Motor neuron (in vitro differentiated cells): Measurements from ENCODE around the gene CLEC14A. TPM values are rescaled to one million over a fixed set of nuclear protein-coding genes. Genes with fewer than 3 reads are reported as not detected.

Experiments used
- ATAC-seq, 8 experiments: fragments of 200-7000 bp; cut with Tn5 transposase; replicated peaks in 6 of 8; 2 replicates each; pipeline ENCODE4 v1.8.0; 2021; ENCODE audit warnings: mild to moderate bottlenecking in 8 of 8, moderate library complexity in 8 of 8
- H3K27ac ChIP-seq, 2 donors: fragments of 250-450 bp; sonication (Bioruptor Pico); 2 replicates each; pipeline ENCODE4 v1.9.0; 2021; ENCODE audit warnings: antibody characterized with exemption in 2 of 2, mild to moderate bottlenecking in 2 of 2, moderate library complexity in 1 of 2
- H3K4me1 ChIP-seq, 2 donors: fragments of 250-450 bp; sonication (Bioruptor Pico); replicated peaks in 1 of 2; 2 replicates each; pipeline ENCODE4 v1.6.1; 2021; ENCODE audit warnings: antibody characterized with exemption in 2 of 2, mild to moderate bottlenecking in 2 of 2, moderate library complexity in 1 of 2
- H3K4me3 ChIP-seq, 5 donors: fragments of 250-450 bp; sonication (Bioruptor Pico); 2 replicates each; pipeline ENCODE4 v1.9.0; 2021; ENCODE audit warnings: antibody characterized with exemption in 5 of 5, mild to moderate bottlenecking in 5 of 5, moderate library complexity in 4 of 5
- WGBS, 10 experiments: fragments of 450-650 bp; shearing (Covaris generic); methylation state at CpG; one replicate each; pipeline ENCODE4 v1.0.0; 2022; 5-methylcytosine and 5-hydroxymethylcytosine counted together
- in situ Hi-C, 9 experiments: fragments of 400-800 bp; cut with MboI; loops; one replicate each; pipeline ENCODE4 v1.15.0; 2021; ENCODE audit warnings: low sequenced_read_pairs in 9 of 9, low pct_unique_long_range_greater_than_20kb in 2 of 9; ENCODE audit not compliant: unreplicated experiment in 9 of 9
- total RNA-seq, 8 experiments: library from RNA; unstranded; fragments of 300-600 nt; gene quantifications; 2 replicates each; pipeline versions ENCODE4 v1.2.3 to v1.2.4, GENCODE V29; 2022

Gene CLEC14A
- total RNA-seq, 8 experiments from 2014 or later = 0.13 to 1.9 (median 0.54) TPM; not detected in 4

- in situ Hi-C loops = no loop called here
- peak in 5 of 8 experiments; percentile 14 to 47 (median 44) for ATAC-seq
- Histone ChIP-seq H3K27ac (no peak within 1 kb of the TSS), H3K4me1 (peaks cover 6% of the 10 kb centered on the region in 2 donors), H3K4me3 (peak within 1 kb of the TSS; percentile 31 to 40 (median 35))
- 0 to 13% (median 1%) methylated on average over 2 to 29 of the region's 49 CpGs; no CpG with 5 or more reads in 1 of the 10 experiments for WGBS, 10 experiments
Observed at GRCh38 chr14:38207736-38208617, 47.9 kb downstream of the CLEC14A start, which contains the start of gene SSTR1. Gene SSTR1, plus strand, starts transcription at chr14:38207904. Its CDS starts 1,486 bp downstream, at chr14:38209390.

- H3K4me3 ChIP-seq = peak overlapping the region in 4 of 5 donors; percentile 31 to 40 (median 37)
Observed at GRCh38 chr14:38207377-38207735, 48.5 kb downstream of the CLEC14A start.

GRCh38 chr14:38206689-38207376, 49.1 kb downstream of the CLEC14A start:
- in situ Hi-C loops = no loop called here
- peak overlapping the region in 1 of 5 donors; percentile 39 for H3K4me3 ChIP-seq
- H3K4me1 ChIP-seq = peaks cover 6% of the 10 kb centered on the region in 2 donors
- WGBS, 10 experiments = 29 to 100% (median 84%) methylated on average over 2 of the region's 2 CpGs
- H3K27ac ChIP-seq = no peak overlapping the region
- ATAC-seq = no peak

More at GRCh38 chr14:38207377-38207735, 48.5 kb downstream of the CLEC14A start:
- peak in 1 of 8 experiments; percentile 1 for ATAC-seq
- peaks cover 6% of the 10 kb centered on the region in 2 donors for H3K4me1 ChIP-seq
- in situ Hi-C loops = no loop called here
- H3K27ac ChIP-seq = no peak overlapping the region
- WGBS, 10 experiments = 0 to 63% (median 30%) methylated on average over 1 to 5 of the region's 5 CpGs

GRCh38 chr14:38205949-38206665, 49.8 kb downstream of the CLEC14A start:
- H3K27ac ChIP-seq = no peak overlapping the region
- peaks cover 5 to 6% of the 10 kb centered on the region in 2 donors for H3K4me1 ChIP-seq
- no peak for ATAC-seq
- no peak overlapping the region for H3K4me3 ChIP-seq
- WGBS, 10 experiments = 0 to 100% (median 67%) methylated on average over 1 to 5 of the region's 5 CpGs
- in situ Hi-C loops = no loop called here

- in situ Hi-C loops = no loop called here
- Histone ChIP-seq H3K27ac (no peak overlapping the region), H3K4me1 (peaks cover 0 to 6% of the 10 kb centered on the region in 2 donors), H3K4me3 (no peak overlapping the region)
- no peak for ATAC-seq
- 40 to 100% (median 82%) methylated on average over 1 to 5 of the region's 5 CpGs; no CpG with 5 or more reads in 2 of the 10 experiments for WGBS, 10 experiments
Observed at GRCh38 chr14:38205119-38205813, 50.6 kb downstream of the CLEC14A start.

GRCh38 chr14:38204719-38205115, 51.2 kb downstream of the CLEC14A start:
- ATAC-seq = no peak
- Histone ChIP-seq H3K4me1 (peaks cover 0 to 6% of the 10 kb centered on the region in 2 donors), H3K4me3 (no peak overlapping the region), H3K27ac (no peak overlapping the region)
- in situ Hi-C loops = no loop called here

Other genes starting within 250 kb of the CLEC14A start
- gene SSTR1, start 48.2 kb downstream of the CLEC14A start, total RNA-seq = 10 to 100 TPM in 1 of 8 experiments, 1 to 10 TPM in 1, under 1 TPM in 6; 0.05 to 12.7 (median 0.42) TPM